Parathyroid adenoma (tissue), 2 donors: ENCODE measurements around the gene KLHL6.

Experiments
- H2AFZ ChIP-seq: fragments of 300-600 bp; sonication (generic); one replicate; pipeline ENCODE4 v1.7.0; 2017; ENCODE audit warnings: antibody characterized with exemption, mild to moderate bottlenecking
- H3K27ac ChIP-seq: fragments of 300-600 bp; sonication (generic); one replicate; pipeline ENCODE4 v1.7.0; 2017
- H3K27me3 ChIP-seq: fragments of 300-600 bp; sonication (generic); one replicate; pipeline ENCODE4 v1.7.0; 2017; ENCODE audit warnings: low read length; ENCODE audit not compliant: control insufficient read depth, insufficient read depth
- H3K36me3 ChIP-seq: fragments of 300-600 bp; sonication (generic); one replicate; pipeline ENCODE4 v1.7.0; 2017; ENCODE audit warnings: low read length; ENCODE audit not compliant: control insufficient read depth, insufficient read depth
- H3K4me1 ChIP-seq: fragments of 300-600 bp; sonication (generic); one replicate; pipeline ENCODE4 v1.7.0; 2017; ENCODE audit warnings: control low read depth
- H3K4me2 ChIP-seq: fragments of 300-600 bp; sonication (generic); one replicate; pipeline ENCODE4 v1.7.0; 2017; ENCODE audit warnings: low read length
- H3K4me3 ChIP-seq: fragments of 300-600 bp; sonication (generic); one replicate; pipeline ENCODE4 v1.7.0; 2017; ENCODE audit warnings: low read depth, low read length
- H3K79me2 ChIP-seq: fragments of 300-600 bp; sonication (generic); one replicate; pipeline ENCODE4 v1.7.0; 2017; ENCODE audit warnings: control low read depth
- H3K9ac ChIP-seq: fragments of 300-600 bp; sonication (generic); one replicate; pipeline ENCODE4 v1.7.0; 2017; ENCODE audit warnings: mild to moderate bottlenecking
- H3K9me3 ChIP-seq: fragments of 300-600 bp; sonication (generic); one replicate; pipeline ENCODE4 v1.7.0; 2017; ENCODE audit warnings: low read length; ENCODE audit not compliant: control insufficient read depth
- CTCF ChIP-seq: fragments of 300-600 bp; sonication (generic); IDR thresholded peaks from one replicate; pipeline ENCODE4 v1.7.0; 2017; ENCODE audit warnings: antibody characterized with exemption, mild to moderate bottlenecking
- donor health status: primary hyperparathyroidism.

KLHL6 gene

GRCh38 chr3:183506674-183507320, 48.7 kb downstream of the KLHL6 start:
- H3K4me1 ChIP-seq = no peaks in the 10 kb centered on the region
- TF ChIP-seq CTCF = no peak
- H3K4me3 ChIP-seq = no peak overlapping the region
- H3K4me2 ChIP-seq = no peak overlapping the region
- H3K9me3 ChIP-seq = no peaks in the 10 kb centered on the region
- no peaks in the 10 kb centered on the region for H3K79me2 ChIP-seq
- H3K36me3 ChIP-seq = no peaks in the 10 kb centered on the region
- no peak overlapping the region for H3K27ac ChIP-seq
- H3K9ac ChIP-seq = no peak overlapping the region
- H3K27me3 ChIP-seq = no peaks in the 10 kb centered on the region
- H2AFZ ChIP-seq = no peak overlapping the region

DNA sequence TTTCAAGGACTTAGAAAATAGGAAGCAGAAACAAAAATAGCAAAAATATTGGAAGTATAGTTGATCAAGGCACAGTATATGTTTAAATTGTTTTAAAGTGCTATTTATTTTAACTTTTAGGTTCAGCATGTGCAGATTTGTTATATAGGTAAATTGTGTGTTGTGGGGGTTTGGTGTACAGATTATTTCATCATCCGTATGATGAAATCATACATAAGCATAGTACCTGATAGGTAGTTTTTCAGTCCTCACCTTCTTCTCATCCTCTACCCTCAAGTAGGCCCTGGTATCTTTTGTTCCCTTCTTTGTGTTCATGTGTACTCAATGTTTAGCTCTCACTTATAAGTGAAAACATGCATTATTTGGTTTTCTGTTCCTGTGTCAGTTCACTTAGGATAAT, 50.9 kb downstream of the KLHL6 start:
- H3K27ac ChIP-seq = no peak overlapping the region
- no peak overlapping the region for H3K9ac ChIP-seq
- H3K4me3 ChIP-seq = no peak overlapping the region
- no peaks in the 10 kb centered on the region for H3K27me3 ChIP-seq
- H3K79me2 ChIP-seq = no peaks in the 10 kb centered on the region
- H3K4me1 ChIP-seq = peaks cover 4% of the 10 kb centered on the region
- H2AFZ ChIP-seq = no peak overlapping the region
- no peak overlapping the region for H3K4me2 ChIP-seq
- H3K36me3 ChIP-seq = no peaks in the 10 kb centered on the region
- no peaks in the 10 kb centered on the region for H3K9me3 ChIP-seq
- TF ChIP-seq CTCF = no peak

- Histone ChIP-seq H3K9me3 (no peaks in the 10 kb centered on the region), H3K36me3 (no peaks in the 10 kb centered on the region), H3K27me3 (no peaks in the 10 kb centered on the region), H2AFZ (no peak overlapping the region), H3K9ac (no peak overlapping the region), H3K79me2 (no peaks in the 10 kb centered on the region), H3K4me3 (no peak overlapping the region), H3K4me2 (no peak overlapping the region), H3K4me1 (peaks cover 4% of the 10 kb centered on the region), H3K27ac (no peak overlapping the region)
- TF ChIP-seq CTCF = no peak
Observed at GRCh38 chr3:183503746-183504145, 51.8 kb downstream of the KLHL6 start.

GRCh38 chr3:183502237-183503181, 53.0 kb downstream of the KLHL6 start:
- Histone ChIP-seq H3K79me2 (no peaks in the 10 kb centered on the region), H3K27ac (no peak overlapping the region), H3K9ac (no peak overlapping the region), H3K4me3 (no peak overlapping the region), H3K9me3 (no peaks in the 10 kb centered on the region), H3K4me1 (peaks cover 4% of the 10 kb centered on the region), H2AFZ (no peak overlapping the region), H3K4me2 (peak overlapping the region; percentile 25), H3K27me3 (no peaks in the 10 kb centered on the region), H3K36me3 (no peaks in the 10 kb centered on the region)
- TF ChIP-seq CTCF = peak; percentile 47
